Kidney (tissue), 14 donors: ENCODE measurements around the gene MFSD12. TPM values are rescaled to one million over a fixed set of nuclear protein-coding genes. Genes with fewer than 3 reads are reported as not detected.

Source experiments
- DNase-seq, 5 donors: peaks; one replicate each; pipeline ENCODE4 v3.0.0-alpha.2; 2013 to 2020
- FAIRE-seq: peaks from 2 replicates; lab custom pipeline; 2012; peaks lifted over from hg19 to GRCh38; lab: Jason Lieb, UNC
- H3K27ac ChIP-seq, 2 donors: one replicate each; pipeline ENCODE4 v1.7.0; 2013; ENCODE audit warnings: low read depth in 2 of 2, low read length in 2 of 2, inconsistent platforms in 1 of 2
- H3K27me3 ChIP-seq: one replicate; pipeline ENCODE4 v1.7.1; 2013; ENCODE audit warnings: low read length, inconsistent platforms; ENCODE audit not compliant: control insufficient read depth, insufficient read depth
- H3K36me3 ChIP-seq, 3 donors: one replicate each; pipeline versions ENCODE4 v1.7.0 to v1.7.1; 2013; ENCODE audit warnings: low read length in 3 of 3, control low read depth in 1 of 3, inconsistent platforms in 1 of 3; ENCODE audit not compliant: insufficient read depth in 3 of 3, control insufficient read depth in 2 of 3
- H3K4me1 ChIP-seq, 3 donors: one replicate each; pipeline versions ENCODE4 v1.7.0 to v1.7.1; 2013; ENCODE audit warnings: low read length in 3 of 3, inconsistent platforms in 1 of 3, low read depth in 1 of 3; ENCODE audit not compliant: control insufficient read depth in 2 of 3, insufficient read depth in 2 of 3
- H3K4me3 ChIP-seq, 3 donors: one replicate each; pipeline versions ENCODE4 v1.7.0 to v1.8.1; 2013; ENCODE audit warnings: low read length in 3 of 3, control low read depth in 1 of 3, inconsistent platforms in 1 of 3
- H3K9ac ChIP-seq, 3 donors: one replicate each; pipeline versions ENCODE4 v1.7.0 to v1.7.1; 2013; ENCODE audit warnings: low read length in 3 of 3, control low read depth in 1 of 3, inconsistent platforms in 1 of 3
- H3K9me3 ChIP-seq, 3 donors: one replicate each; pipeline versions ENCODE4 v1.7.0 to v1.7.1; 2013; ENCODE audit warnings: low read length in 3 of 3, control low read depth in 1 of 3, inconsistent platforms in 1 of 3; ENCODE audit not compliant: control insufficient read depth in 2 of 3, insufficient read depth in 1 of 3
- CTCF ChIP-seq: IDR thresholded peaks from 3 replicates; pipeline ENCODE4 v1.5.1; 2012; ENCODE audit warnings: mild to moderate bottlenecking, moderate library complexity, borderline replicate concordance; ENCODE audit not compliant: insufficient read depth; ENCODE audit errors: extremely low read depth
- intact Hi-C: fragments of 100-400 bp; cut with DNase I; formaldehyde crosslinking; loops from one replicate; pipeline ENCODE4 v1.11.1; 2022
- polyA plus RNA-seq: library from polyadenylated mRNA; stranded (reverse); fragments of 350-450 nt; fragmentation: Illumina TruSeq; extraction: RNeasy Lipid Tissue Mini Kit (QIAGEN cat#74804); gene quantifications from one replicate; pipeline ENCODE4 v1.2.3, GENCODE V29; 2014; ENCODE audit warnings: low read depth, low replicate concordance; ENCODE audit not compliant: insufficient read depth
- total RNA-seq: library from RNA; stranded (reverse); fragmentation: NEBNext Ultra II Directional; extraction: Animal tissue kit (Norgen Biotek cat#: 25700); gene quantifications from one replicate; pipeline ENCODE4 v1.2.1, GENCODE V29; 2021
- donor health status: control.
- donor health status: control.
- donor health status: control.
- donor health status: control.
- donor health status: control.
- donor health status: DM: yes; HTN: yes; CAD: no.
- donor health status: Normal renal cell carcinoma (clear cell type).

MFSD12 gene
- total and polyA plus RNA-seq, 2 donors from 2014 or later, result 113 to 124 TPM

- H3K36me3 ChIP-seq, result no peaks in the 10 kb centered on the region
- H3K9ac ChIP-seq, result peak overlapping the region; percentile 18 to 99 (median 98)
- no peak for FAIRE-seq
- peaks cover 0 to 20% (median 3%) of the 10 kb centered on the region in 3 donors for H3K4me1 ChIP-seq
- DNase-seq, result peak in 4 of 5 donors; percentile 36 to 86 (median 57)
- no peaks in the 10 kb centered on the region for H3K9me3 ChIP-seq
- H3K27me3 ChIP-seq, result no peaks in the 10 kb centered on the region
- TF ChIP-seq CTCF, result peak; percentile 3
- H3K4me3 ChIP-seq, result peak overlapping the region; percentile 65 to 99 (median 97)
- intact Hi-C loops, result no loop called here
- peak overlapping the region; percentile 72 to 77 for H3K27ac ChIP-seq
These were observed 367 bp downstream of the MFSD12 start for GRCh38 chr19:3556978-3557460.

- Histone ChIP-seq H3K27me3 (no peaks in the 10 kb centered on the region), H3K36me3 (no peaks in the 10 kb centered on the region), H3K27ac (peak overlapping the region; percentile 72 to 77), H3K4me3 (peak overlapping the region; percentile 65 to 99 (median 97)), H3K4me1 (peaks cover 0 to 20% (median 3%) of the 10 kb centered on the region in 3 donors), H3K9me3 (no peaks in the 10 kb centered on the region), H3K9ac (peak overlapping the region; percentile 18 to 99 (median 98))
- intact Hi-C loops, result no loop called here
- FAIRE-seq (no peak), DNase-seq (no peak)
- no peak for TF ChIP-seq CTCF
These were observed 886 bp downstream of the MFSD12 start for GRCh38 chr19:3556423-3556977.

GRCh38 chr19:3555653-3556422 lies 1.5 kb downstream of the MFSD12 start:
- intact Hi-C loops, result no loop called here
- Histone ChIP-seq H3K4me1 (peaks cover 0 to 20% (median 3%) of the 10 kb centered on the region in 3 donors), H3K9ac (peak overlapping the region in 2 of 3 donors; percentile 98 to 99), H3K27me3 (no peaks in the 10 kb centered on the region), H3K4me3 (peak overlapping the region in 2 of 3 donors; percentile 97 to 99), H3K27ac (peak overlapping the region; percentile 72 to 77), H3K9me3 (no peaks in the 10 kb centered on the region), H3K36me3 (no peaks in the 10 kb centered on the region)
- no peak for TF ChIP-seq CTCF
- no peak for FAIRE-seq
- peak in 1 of 5 donors; percentile 41 for DNase-seq
